HG03378 (cell line): ENCODE measurements around the gene LIPE.

Source experiments
- ATAC-seq: cut with Tn5 transposase; IDR thresholded peaks from one replicate; pipeline ENCODE4 v1.9.1; 2021; ENCODE audit warnings: mild to moderate bottlenecking, moderate library complexity; ENCODE audit not compliant: unreplicated experiment

LIPE gene

DNA sequence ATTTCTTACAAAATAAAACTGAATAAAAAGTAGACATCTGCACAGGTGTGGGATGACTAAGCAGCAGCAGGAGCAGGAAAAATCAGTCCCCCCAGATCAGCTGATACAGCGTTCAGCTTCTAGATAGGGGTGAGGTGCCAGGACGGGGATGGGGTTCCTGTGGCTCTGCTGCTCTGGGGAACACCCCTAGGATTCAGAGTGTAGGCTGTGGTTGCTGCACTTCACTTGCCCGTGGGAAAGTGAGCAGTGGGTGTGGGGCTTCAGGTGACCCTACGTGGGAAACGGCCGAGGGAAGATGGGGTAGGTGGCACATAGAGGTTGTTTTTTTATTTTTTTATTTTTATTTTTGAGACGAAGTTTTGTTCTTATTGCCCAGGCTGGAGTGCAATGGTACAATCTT lies 18.8 kb upstream of the LIPE start:
- ATAC-seq, result no peak

DNA sequence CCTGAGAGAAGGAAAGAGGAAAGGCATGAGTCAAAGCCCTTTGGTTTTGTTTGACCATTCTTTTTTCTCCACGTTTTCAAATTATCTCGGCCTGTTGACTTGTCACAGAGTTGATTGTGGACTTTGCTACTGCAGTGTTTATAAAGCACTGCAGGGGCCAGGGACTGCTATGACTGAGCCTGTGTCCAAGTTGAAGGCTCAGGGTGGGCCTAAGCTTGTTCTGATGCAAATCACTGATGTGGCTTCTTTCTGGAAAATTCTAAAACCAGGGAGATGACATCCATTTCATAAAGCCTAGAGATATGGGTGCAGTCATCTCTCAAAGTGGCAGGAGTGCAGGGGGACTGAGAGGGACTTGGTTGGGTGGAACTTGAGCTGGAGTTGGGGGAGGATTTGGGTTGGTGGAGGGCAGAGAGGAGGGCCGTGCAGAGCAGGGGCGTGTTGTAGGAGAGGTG lies 16.8 kb upstream of the LIPE start:
- no peak for ATAC-seq

- ATAC-seq, result no peak
Measured at GRCh38 chr19:42442833-42443232, 15.6 kb upstream of the LIPE start, which contains the start of gene CXCL17. TSS of gene CXCL17 (minus strand) at chr19:42442946. CDS start at chr19:42442832, 114 bp downstream.

- ATAC-seq, result no peak
Measured at GRCh38 chr19:42441049-42441445, 13.9 kb upstream of the LIPE start.

DNA sequence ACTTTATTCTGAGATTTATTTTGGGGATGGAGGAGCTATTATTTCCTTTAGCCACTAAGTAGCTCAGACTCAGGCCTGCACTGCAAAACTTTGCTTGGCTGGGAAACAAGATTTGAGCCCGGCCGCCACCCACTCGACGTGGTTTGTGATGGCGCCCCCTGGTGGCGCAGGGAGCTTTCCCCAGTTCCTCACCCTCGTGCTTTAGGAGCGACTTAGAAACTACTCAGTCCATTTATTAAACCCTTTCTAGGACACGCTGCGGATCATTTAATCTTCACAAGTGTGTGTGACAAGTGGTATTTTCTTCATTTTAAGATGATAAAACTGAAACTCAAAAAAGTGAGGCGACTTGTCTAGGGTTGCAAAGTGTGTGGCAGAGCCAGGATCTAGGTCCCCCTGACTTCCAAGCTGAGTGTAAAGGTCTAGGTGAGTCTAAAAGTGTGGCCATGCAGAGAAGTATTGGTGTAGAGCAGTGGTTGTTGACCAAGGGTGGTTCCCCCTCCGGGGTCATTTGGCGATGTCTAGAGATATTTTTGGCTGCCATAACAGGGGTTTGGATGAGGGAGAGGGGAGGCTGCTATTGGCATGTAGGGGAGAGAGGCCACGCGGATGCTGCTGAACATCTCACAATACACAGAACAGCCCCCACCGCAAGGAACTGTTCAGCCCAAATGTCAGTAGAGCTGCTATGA lies 13.3 kb upstream of the LIPE start:
- no peak for ATAC-seq

DNA sequence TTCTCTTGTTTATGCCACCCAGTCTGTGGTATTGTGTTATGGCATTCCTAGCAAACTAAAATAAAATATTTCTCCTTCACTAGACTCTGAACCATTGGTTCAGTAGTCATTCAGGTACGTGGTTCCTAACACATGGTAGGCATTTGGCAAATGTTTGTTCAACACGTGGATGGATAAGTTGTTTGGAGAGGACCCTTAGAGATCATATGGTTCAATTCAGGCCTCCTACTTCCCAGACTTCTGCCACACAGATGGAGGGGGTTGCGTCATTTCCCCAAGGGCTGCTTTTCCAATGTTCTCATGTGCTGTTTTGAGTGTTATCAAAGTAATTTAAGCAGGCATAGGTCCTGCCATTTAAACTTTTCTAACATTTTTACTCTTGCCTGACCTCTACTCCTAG lies 8.8 kb upstream of the LIPE start:
- ATAC-seq, result no peak

- ATAC-seq, result no peak
Measured at GRCh38 chr19:42435316-42435715, 8.1 kb upstream of the LIPE start.

DNA sequence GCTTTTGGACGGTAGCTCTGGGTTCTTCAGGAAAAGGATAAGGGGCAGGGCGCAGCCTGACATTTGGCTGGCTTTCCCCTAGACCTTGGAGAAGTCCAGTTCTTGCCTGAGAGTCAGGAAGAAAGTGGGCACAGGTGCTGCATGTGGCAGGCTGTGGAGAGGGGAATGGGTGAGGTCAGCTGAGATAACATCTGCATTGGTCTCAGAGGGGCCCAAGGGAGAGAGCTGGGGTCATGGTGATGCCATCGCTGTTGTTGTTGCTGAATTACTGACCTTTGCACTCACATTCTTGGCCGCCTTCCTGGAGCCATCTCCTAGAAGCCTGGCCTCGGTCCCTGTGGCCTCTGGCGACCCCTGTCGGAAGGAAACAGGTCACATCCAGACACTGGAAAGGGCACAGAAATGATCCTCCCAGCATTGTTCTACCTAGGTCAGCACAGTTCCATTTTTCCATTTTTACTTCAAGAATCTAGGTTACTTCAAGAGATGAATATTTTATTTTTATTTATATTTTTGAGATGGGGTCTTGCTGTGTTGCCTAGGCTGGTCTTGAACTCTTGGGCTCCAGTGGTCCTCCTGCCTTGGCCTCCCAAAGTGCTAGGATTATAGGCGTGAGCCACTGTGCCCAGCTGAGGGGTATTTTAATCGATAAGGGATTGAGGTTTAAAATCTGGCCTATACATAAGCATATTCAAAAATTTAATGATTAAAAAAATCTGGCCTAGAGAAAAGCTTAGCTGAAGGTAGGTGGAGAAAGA lies 6.5 kb upstream of the LIPE start:
- ATAC-seq, result no peak

DNA sequence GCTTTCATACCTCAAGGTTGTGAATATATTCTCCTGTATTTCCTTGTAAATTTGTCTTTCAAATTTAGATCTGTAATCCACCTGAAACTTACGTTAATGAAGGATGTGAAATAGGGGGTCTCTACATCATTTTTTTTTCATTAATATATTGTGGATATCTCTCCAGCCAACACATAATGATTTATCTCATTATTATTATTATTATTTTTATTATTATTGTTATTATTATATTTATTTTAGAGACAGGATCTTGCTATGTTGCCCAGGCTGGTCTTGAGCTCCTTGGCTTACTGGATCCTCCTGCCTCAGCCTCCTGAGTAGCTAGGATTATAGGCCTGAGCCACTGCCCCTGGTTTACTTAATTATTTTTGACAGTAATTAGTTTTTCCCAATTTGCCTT lies 4.3 kb upstream of the LIPE start:
- ATAC-seq, result no peak

- ATAC-seq, result no peak
Measured at GRCh38 chr19:42428676-42429075, 1.5 kb upstream of the LIPE start.

- no peak for ATAC-seq
Measured at GRCh38 chr19:42426643-42427042, 545 bp downstream of the LIPE start.

- no peak for ATAC-seq
Measured at GRCh38 chr19:42424712-42425131, 2.5 kb downstream of the LIPE start.

- ATAC-seq, result no peak
Measured at GRCh38 chr19:42424345-42424707, 2.9 kb downstream of the LIPE start.

GRCh38 chr19:42423462-42424344 lies 3.5 kb downstream of the LIPE start:
- ATAC-seq, result peak; percentile 83

DNA sequence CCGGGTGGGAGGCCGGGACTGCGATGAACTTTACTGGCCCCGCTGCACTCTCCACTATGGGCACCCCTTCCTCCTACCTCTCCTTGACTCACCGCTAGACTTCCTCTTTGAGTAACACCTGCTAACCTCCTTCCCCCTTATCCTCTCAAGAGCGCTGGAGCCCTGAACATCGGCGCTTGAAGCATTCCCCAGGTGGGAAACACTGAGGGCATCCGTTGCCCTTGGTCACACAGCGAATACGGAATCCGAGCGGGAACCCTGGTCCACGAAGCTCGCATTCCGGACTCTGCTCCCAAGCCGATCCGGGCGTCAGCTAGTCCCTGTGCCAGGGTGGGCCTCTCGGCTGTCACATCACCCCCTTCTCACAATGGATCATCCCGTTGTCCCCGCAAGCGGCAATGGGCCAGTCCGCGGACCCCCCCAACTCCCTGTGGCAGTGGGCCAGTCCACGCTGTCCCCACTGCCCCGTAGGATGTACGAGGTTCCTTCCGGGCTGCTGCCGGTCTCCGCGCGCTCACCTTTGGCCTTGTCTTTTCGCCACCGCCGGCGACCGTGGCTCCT lies 4.2 kb downstream of the LIPE start:
- ATAC-seq, result peak; percentile 28

DNA sequence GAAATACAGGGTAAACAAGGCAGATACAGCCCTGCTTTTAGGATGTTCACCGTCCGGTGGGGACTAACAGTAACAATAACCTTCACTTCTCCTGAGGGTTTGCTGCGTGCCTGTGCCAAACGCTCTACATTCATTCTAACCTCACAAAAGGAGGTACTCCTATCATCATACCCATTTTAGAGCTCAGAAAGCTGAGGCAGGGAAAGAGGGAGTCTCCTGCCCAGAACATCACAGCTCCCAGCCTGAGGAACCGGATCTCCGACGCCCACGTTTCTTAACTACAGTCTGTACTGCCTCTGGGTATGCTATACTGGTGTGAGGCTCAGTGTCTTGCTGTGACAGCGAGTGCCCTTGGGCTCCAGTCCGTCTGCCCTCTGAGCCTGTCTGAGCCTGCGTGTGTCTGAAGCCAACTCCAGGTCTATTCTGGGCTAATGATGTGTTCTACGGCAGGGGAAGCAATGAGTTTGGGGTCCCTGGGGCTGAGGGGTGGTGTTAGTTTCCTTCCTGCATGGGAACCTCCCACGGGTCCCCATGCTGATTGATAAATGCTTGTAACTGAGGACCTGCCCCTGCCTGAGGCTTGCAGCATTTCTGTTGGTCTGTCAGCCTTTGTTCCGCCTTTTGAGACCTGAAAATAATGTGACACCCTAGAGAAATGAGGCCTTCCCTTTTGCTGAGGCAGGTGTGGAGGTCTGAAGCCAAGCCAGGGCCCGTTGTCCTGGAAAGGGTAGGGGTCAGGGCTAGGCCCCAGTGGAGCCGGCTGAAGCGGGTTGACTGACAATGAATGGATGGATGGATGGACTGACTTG lies 4.9 kb downstream of the LIPE start:
- no peak for ATAC-seq

GRCh38 chr19:42421591-42422031 lies 5.6 kb downstream of the LIPE start:
- no peak for ATAC-seq

DNA sequence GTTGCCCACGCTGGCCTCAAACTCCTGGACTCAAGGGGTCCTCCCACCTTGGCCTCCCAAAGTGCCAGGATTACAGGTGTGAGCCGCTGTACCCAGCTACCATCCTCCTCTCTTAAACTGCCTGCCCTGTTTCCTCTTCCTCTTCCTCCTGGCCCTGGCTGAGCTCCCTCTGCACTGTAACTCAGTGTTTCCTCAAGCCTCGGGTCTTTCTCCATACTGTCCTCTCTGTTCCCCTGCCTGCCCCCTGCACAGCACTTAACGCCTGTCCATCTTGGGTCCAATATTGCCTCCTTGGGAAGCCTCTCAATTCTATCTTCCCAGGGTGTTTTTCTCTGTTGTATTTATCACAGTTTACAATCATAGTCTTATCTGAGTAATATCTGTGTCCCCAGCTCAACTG lies 6.1 kb downstream of the LIPE start:
- ATAC-seq, result no peak

- peak; percentile 38 for ATAC-seq
Measured at GRCh38 chr19:42420055-42420544, 7.1 kb downstream of the LIPE start.

DNA sequence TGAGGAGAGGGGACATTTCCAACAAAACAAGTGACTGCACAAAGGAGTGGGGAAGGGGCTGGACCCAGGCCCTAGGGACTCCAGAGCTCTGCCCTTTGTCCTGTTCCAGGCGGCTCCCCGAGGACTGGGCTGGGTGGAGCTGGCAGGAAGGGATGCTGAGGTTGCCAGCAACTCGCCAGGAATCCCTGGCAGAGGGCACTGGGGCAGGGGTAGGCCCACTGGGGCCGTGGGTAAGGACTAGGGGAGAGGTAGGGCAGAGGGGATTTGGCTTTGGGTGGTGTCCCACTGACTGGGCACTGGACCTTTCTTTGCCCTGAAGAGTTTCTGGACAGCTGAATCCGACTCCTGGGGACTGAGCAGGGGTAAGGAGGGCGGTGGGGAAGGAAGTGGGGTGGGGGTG lies 7.9 kb downstream of the LIPE start:
- no peak for ATAC-seq
